Astrocyte (in vitro differentiated cells and primary cell): ENCODE measurements around the gene F11R.

Experiments used
- CTCF ChIP-seq: IDR thresholded peaks from 2 replicates; pipeline ENCODE4 v1.5.1; 2011; ENCODE audit warnings: low read depth, mild to moderate bottlenecking, inconsistent platforms, low read length, moderate library complexity; ENCODE audit not compliant: insufficient read depth
- EZH2 ChIP-seq: IDR thresholded peaks from 2 replicates; pipeline ENCODE4 v1.6.1; 2012; ENCODE audit warnings: mild to moderate bottlenecking, low read length, inconsistent platforms; ENCODE audit not compliant: insufficient read depth

GRCh38 chr1:161032409-161032808 is 11.5 kb upstream of the F11R start:
- TF ChIP-seq CTCF (no peak), EZH2 (no peak)
